DMS53 (cell line): ENCODE measurements around the gene TTLL11.

Experiments used
- DNase-seq: peaks from one replicate; lab custom pipeline; 2025; lab: John Stamatoyannopoulos, UW

Gene TTLL11

GRCh38 chr9:121880343-121880898, 212.7 kb downstream of the TTLL11 start:
- DNase-seq, result no peak

- DNase-seq, result no peak
These were observed 214.8 kb downstream of the TTLL11 start for GRCh38 chr9:121878271-121878822.

- DNase-seq, result no peak
These were observed 216.3 kb downstream of the TTLL11 start for GRCh38 chr9:121876658-121877271.

- no peak for DNase-seq
These were observed 216.9 kb downstream of the TTLL11 start for GRCh38 chr9:121876255-121876654.

- no peak for DNase-seq
These were observed 218.6 kb downstream of the TTLL11 start for GRCh38 chr9:121874524-121874923.

GRCh38 chr9:121871431-121872025, 221.6 kb downstream of the TTLL11 start:
- DNase-seq, result no peak

GRCh38 chr9:121870271-121870670, 222.8 kb downstream of the TTLL11 start:
- DNase-seq, result no peak

- DNase-seq, result no peak
These were observed 224.5 kb downstream of the TTLL11 start for GRCh38 chr9:121868626-121869025.

GRCh38 chr9:121866927-121867326, 226.2 kb downstream of the TTLL11 start:
- no peak for DNase-seq

- DNase-seq, result no peak
These were observed 227.2 kb downstream of the TTLL11 start for GRCh38 chr9:121865884-121866283.

GRCh38 chr9:121865060-121865459, 228.0 kb downstream of the TTLL11 start:
- DNase-seq, result no peak

- no peak for DNase-seq
These were observed 229.2 kb downstream of the TTLL11 start for GRCh38 chr9:121863955-121864354.

- no peak for DNase-seq
These were observed 230.5 kb downstream of the TTLL11 start for GRCh38 chr9:121862371-121863332.

GRCh38 chr9:121861501-121862180, 231.5 kb downstream of the TTLL11 start:
- peak; percentile 70 for DNase-seq

GRCh38 chr9:121860744-121861143, 232.4 kb downstream of the TTLL11 start:
- DNase-seq, result no peak

- no peak for DNase-seq
These were observed 232.9 kb downstream of the TTLL11 start for GRCh38 chr9:121860213-121860612.

- DNase-seq, result no peak
These were observed 233.5 kb downstream of the TTLL11 start for GRCh38 chr9:121859646-121860045.

- DNase-seq, result no peak
These were observed 234.3 kb downstream of the TTLL11 start for GRCh38 chr9:121858788-121859187.

- DNase-seq, result no peak
These were observed 235.2 kb downstream of the TTLL11 start for GRCh38 chr9:121857928-121858327.

GRCh38 chr9:121855476-121855875, 237.6 kb downstream of the TTLL11 start:
- no peak for DNase-seq

- no peak for DNase-seq
These were observed 239.3 kb downstream of the TTLL11 start for GRCh38 chr9:121853617-121854395.
